Ascending aorta (tissue), 2 donors: ENCODE data around the gene COQ2. TPM values are rescaled to one million over a fixed set of nuclear protein-coding genes. Genes with fewer than 3 reads are reported as not detected.

ENCODE experiments used
- DNase-seq, 2 donors: peaks; one replicate each; pipeline ENCODE4 v3.0.0-alpha.2; 2019; ENCODE audit warnings: low spot score in 2 of 2
- H3K27ac ChIP-seq, 2 donors: fragments of 200-600 bp; sonication (generic); one replicate each; pipeline ENCODE4 v1.5.1; 2016 to 2017; ENCODE audit warnings: mild to moderate bottlenecking in 1 of 2
- H3K27me3 ChIP-seq: fragments of 200-600 bp; sonication (generic); one replicate; pipeline ENCODE4 v1.5.1; 2017
- H3K36me3 ChIP-seq, 2 donors: fragments of 200-600 bp; sonication (generic); one replicate each; pipeline ENCODE4 v1.5.1; 2016
- H3K4me1 ChIP-seq, 2 donors: fragments of 200-600 bp; sonication (generic); one replicate each; pipeline ENCODE4 v1.5.1; 2016 to 2017; ENCODE audit warnings: mild to moderate bottlenecking in 1 of 2
- H3K4me3 ChIP-seq, 2 donors: fragments of 200-600 bp; sonication (generic); one replicate each; pipeline ENCODE4 v1.5.1; 2016 to 2017; ENCODE audit warnings: mild to moderate bottlenecking in 1 of 2
- H3K9me3 ChIP-seq, 2 donors: fragments of 200-600 bp; sonication (generic); one replicate each; pipeline ENCODE4 v1.5.1; 2016
- intact Hi-C: fragments of 100-400 bp; cut with DNase I; formaldehyde crosslinking; loops from one replicate; pipeline ENCODE4 v1.15.1; 2023
- total RNA-seq: library from RNA; depleted of rRNA; stranded (reverse); fragments of >200 nt; gene quantifications from one replicate; pipeline ENCODE4 v1.1.0, GENCODE V29; 2016
- TF ChIP-seq, protein P1 (sequence below), 3 experiments: fragments of 200-600 bp in 2 of 3; fragments of 450-650 bp in 1 of 3; sonication (generic) in 2 of 3; IDR thresholded peaks; one replicate each; pipeline ENCODE4 v1.5.1; 2016 to 2019; ENCODE audit warnings: antibody characterized with exemption in 3 of 3, mild to moderate bottlenecking in 1 of 3, moderate library complexity in 1 of 3

Gene COQ2
- total RNA-seq, 1 donor from 2014 or later: 9.7 TPM

DNA sequence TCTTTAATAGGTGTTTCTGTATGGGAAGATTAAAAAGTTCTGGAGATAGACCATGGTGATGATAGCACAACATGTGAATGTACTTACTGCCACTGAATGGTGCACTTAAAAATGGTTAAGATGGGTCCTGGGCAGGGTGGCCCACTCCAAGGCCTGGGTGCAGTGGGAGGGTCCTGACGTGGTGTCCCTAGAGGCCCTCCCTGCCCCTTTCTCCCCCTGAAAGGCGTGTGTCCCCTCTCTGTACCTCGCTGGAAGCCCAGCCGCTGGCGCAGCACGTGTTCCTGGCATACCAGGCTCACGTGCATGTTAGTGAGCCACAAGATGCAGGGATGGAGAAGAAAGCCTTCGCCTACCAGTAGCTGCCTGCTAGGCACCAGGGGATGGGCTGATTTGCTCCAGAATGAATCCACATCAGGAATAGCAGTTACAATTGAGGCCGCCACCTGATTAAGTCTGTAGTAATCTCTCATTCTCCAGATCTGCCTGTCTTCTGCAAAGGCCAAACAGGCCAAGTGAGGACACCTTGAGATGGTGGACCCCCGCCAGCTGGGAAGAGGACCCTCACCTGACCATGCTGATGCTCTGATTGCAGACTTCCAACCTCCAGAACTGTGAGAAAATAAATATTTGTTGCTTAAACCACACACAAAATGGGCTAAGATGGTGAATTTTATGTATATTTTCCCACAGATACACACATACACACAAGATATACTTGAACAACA is 67.5 kb downstream of the COQ2 start:
- no peaks in the 10 kb centered on the region for H3K27me3 ChIP-seq
- H3K36me3 ChIP-seq: no peaks in the 10 kb centered on the region
- H3K4me3 ChIP-seq: no peak overlapping the region
- intact Hi-C loops: no loop called here
- DNase-seq: no peak
- H3K4me1 ChIP-seq: no peaks in the 10 kb centered on the region
- TF ChIP-seq, protein P1, sequence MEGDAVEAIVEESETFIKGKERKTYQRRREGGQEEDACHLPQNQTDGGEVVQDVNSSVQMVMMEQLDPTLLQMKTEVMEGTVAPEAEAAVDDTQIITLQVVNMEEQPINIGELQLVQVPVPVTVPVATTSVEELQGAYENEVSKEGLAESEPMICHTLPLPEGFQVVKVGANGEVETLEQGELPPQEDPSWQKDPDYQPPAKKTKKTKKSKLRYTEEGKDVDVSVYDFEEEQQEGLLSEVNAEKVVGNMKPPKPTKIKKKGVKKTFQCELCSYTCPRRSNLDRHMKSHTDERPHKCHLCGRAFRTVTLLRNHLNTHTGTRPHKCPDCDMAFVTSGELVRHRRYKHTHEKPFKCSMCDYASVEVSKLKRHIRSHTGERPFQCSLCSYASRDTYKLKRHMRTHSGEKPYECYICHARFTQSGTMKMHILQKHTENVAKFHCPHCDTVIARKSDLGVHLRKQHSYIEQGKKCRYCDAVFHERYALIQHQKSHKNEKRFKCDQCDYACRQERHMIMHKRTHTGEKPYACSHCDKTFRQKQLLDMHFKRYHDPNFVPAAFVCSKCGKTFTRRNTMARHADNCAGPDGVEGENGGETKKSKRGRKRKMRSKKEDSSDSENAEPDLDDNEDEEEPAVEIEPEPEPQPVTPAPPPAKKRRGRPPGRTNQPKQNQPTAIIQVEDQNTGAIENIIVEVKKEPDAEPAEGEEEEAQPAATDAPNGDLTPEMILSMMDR (IDR thresholded peaks at IDR 0.05): no peak
- H3K9me3 ChIP-seq: no peaks in the 10 kb centered on the region
- no peak overlapping the region for H3K27ac ChIP-seq

GRCh38 chr4:83214079-83214478 is 70.5 kb downstream of the COQ2 start:
- TF ChIP-seq, protein P1 (IDR thresholded peaks at IDR 0.05): no peak
- Histone ChIP-seq H3K27me3 (no peaks in the 10 kb centered on the region), H3K36me3 (no peaks in the 10 kb centered on the region), H3K9me3 (no peaks in the 10 kb centered on the region), H3K27ac (no peak overlapping the region), H3K4me1 (no peaks in the 10 kb centered on the region), H3K4me3 (no peak overlapping the region)
- no peak for DNase-seq
- intact Hi-C loops: no loop called here

Other genes with a start within 250 kb of the COQ2 start
- 83.5 TPM for gene COPS4, start 249.6 kb downstream of the COQ2 start, total RNA-seq
- gene PLAC8, start 170.1 kb downstream of the COQ2 start, total RNA-seq: 1.1 TPM
- 1.7 TPM for gene HPSE, start 50.0 kb upstream of the COQ2 start, total RNA-seq
- 1.1 TPM for gene HELQ, start 171.0 kb upstream of the COQ2 start, total RNA-seq
- gene MRPS18C, start 171.3 kb upstream of the COQ2 start, total RNA-seq: 13.0 TPM
- gene ABRAXAS1, start 200.3 kb upstream of the COQ2 start, total RNA-seq: 13.7 TPM